ENCODE measurements around the gene CLCF1.
A peak's percentile ranks its signal among the peaks of the same experiment; 100 is the strongest.

CLCF1 gene

DNA sequence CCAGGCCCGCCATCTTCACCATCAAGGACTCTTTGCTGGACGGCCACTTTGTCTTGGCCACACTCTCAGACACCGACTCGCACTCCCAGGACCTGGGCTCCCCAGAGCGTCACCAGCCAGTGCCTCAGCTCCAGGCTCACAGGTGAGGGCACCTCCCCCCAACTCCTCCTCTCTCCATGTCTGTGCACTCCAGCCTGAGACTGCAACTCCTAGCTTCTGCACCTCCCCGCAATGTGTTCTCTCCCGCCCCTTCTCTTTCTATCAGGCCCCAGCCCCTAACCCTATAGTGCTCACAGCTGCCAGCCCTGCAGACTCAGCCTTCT lies 22.8 kb upstream of the CLCF1 start:
- no peak overlapping the region for H3K27ac ChIP-seq (ENCODE audit: low read depth, low read length)
- H3K9ac ChIP-seq (ENCODE audit: low read depth in 1 of 2, low read length in 2 of 2): no peak overlapping the region
- H3K9me3 ChIP-seq (ENCODE audit: control insufficient read depth in 1 of 2, low read length in 2 of 2): no peaks in the 10 kb centered on the region
- H3K4me3 ChIP-seq (ENCODE audit: low read depth in 1 of 2, low read length in 2 of 2): no peak overlapping the region
- peaks cover 21 to 35% of the 10 kb centered on the region in 2 donors for H3K4me1 ChIP-seq (ENCODE audit: control insufficient read depth in 1 of 2, insufficient read depth in 2 of 2, low read length in 2 of 2)
- H3K36me3 ChIP-seq (ENCODE audit: control insufficient read depth in 1 of 2, insufficient read depth in 2 of 2, low read length in 2 of 2): peaks cover 25 to 55% of the 10 kb centered on the region in 2 donors
- no peaks in the 10 kb centered on the region for H3K27me3 ChIP-seq (ENCODE audit: control insufficient read depth in 1 of 2, insufficient read depth in 2 of 2, low read length in 2 of 2)

DNA sequence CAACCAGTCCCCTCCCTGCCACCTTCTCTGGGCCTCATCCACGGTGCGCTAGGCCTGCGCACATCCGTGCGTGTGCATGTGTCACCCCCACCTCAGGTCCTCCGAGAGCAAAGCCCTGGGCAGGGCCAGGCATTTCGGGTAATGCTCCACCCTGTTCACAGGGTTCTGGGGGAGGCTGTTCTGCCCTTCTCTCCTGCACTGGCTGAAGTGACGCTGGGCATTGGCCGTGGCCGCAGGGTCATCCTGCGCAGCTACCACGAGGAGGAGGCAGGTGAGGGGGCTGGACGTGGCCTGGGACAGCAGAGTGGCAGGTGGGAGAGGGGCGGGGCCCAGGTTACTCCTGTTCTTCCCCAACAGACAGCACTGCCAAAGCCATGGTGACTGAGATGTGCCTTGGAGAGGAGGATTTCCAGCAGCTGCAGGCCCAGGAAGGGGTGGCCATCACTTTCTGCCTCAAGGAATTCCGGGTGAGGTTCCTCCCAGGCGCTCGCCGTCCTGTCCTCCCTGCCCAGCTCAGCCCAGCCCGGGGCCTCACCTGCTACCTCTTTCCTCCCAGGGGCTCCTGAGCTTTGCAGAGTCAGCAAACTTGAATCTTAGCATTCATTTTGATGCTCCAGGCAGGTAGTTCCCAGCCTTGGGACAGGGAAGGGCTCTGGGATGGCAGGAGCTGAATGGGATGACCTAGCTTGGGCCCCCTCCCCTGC lies 22.3 kb upstream of the CLCF1 start:
- no peak overlapping the region for H3K9ac ChIP-seq (ENCODE audit: low read depth in 1 of 2, low read length in 2 of 2)
- no peak overlapping the region for H3K4me3 ChIP-seq (ENCODE audit: low read depth in 1 of 2, low read length in 2 of 2)
- H3K27me3 ChIP-seq (ENCODE audit: control insufficient read depth in 1 of 2, insufficient read depth in 2 of 2, low read length in 2 of 2): no peaks in the 10 kb centered on the region
- peaks cover 25 to 55% of the 10 kb centered on the region in 2 donors for H3K36me3 ChIP-seq (ENCODE audit: control insufficient read depth in 1 of 2, insufficient read depth in 2 of 2, low read length in 2 of 2)
- no peaks in the 10 kb centered on the region for H3K9me3 ChIP-seq (ENCODE audit: control insufficient read depth in 1 of 2, low read length in 2 of 2)
- no peak overlapping the region for H3K27ac ChIP-seq (ENCODE audit: low read depth, low read length)
- H3K4me1 ChIP-seq (ENCODE audit: control insufficient read depth in 1 of 2, insufficient read depth in 2 of 2, low read length in 2 of 2): peaks cover 20 to 30% of the 10 kb centered on the region in 2 donors

DNA sequence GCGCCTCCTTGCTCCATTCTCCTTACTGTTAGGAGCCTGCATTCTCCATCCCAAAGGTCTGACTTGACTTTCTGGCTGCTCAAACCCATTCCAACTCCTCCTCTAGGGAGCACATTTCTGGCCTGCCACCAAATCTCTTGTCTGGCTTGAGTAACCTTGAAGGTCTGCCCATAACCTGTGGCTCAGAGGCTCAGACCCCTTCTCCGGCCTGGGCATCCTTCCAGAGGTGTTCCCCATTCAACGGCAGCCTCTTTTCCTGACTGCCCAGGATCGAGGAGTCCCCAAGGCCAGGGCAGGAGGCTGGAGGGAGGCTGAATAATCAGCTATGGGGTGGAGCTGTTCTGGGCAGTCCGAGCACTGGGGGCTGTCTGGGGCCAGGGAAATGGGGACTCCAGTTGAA lies 20.6 kb upstream of the CLCF1 start:
- Histone ChIP-seq H3K9ac (ENCODE audit: low read depth in 1 of 2, low read length in 2 of 2) (no peak overlapping the region), H3K36me3 (ENCODE audit: control insufficient read depth in 1 of 2, insufficient read depth in 2 of 2, low read length in 2 of 2) (peaks cover 18 to 49% of the 10 kb centered on the region in 2 donors), H3K27ac (ENCODE audit: low read depth, low read length) (no peak overlapping the region), H3K4me1 (ENCODE audit: control insufficient read depth in 1 of 2, insufficient read depth in 2 of 2, low read length in 2 of 2) (peaks cover 7 to 18% of the 10 kb centered on the region in 2 donors), H3K9me3 (ENCODE audit: control insufficient read depth in 1 of 2, low read length in 2 of 2) (no peaks in the 10 kb centered on the region), H3K27me3 (ENCODE audit: control insufficient read depth in 1 of 2, insufficient read depth in 2 of 2, low read length in 2 of 2) (no peaks in the 10 kb centered on the region), H3K4me3 (ENCODE audit: low read depth in 1 of 2, low read length in 2 of 2) (no peak overlapping the region)

DNA sequence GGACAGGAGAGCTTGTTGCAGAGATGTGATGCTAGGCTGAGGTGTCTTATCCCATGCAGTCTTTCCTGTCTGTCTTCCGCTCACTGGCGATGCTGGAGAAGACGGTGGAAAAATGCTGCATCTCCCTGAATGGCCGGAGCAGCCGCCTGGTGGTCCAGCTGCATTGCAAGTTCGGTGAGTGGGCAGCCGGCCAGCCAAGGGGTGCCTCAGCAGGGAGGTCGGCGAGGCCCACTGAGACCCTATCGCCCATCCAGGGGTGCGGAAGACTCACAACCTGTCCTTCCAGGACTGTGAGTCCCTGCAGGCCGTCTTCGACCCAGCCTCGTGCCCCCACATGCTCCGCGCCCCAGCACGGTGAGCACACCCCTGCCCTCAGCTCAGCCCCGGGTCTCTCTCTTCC lies 20.0 kb upstream of the CLCF1 start:
- H3K4me3 ChIP-seq (ENCODE audit: low read depth in 1 of 2, low read length in 2 of 2): no peak overlapping the region
- no peaks in the 10 kb centered on the region for H3K9me3 ChIP-seq (ENCODE audit: control insufficient read depth in 1 of 2, low read length in 2 of 2)
- H3K36me3 ChIP-seq (ENCODE audit: control insufficient read depth in 1 of 2, insufficient read depth in 2 of 2, low read length in 2 of 2): peaks cover 13 to 44% of the 10 kb centered on the region in 2 donors
- H3K27ac ChIP-seq (ENCODE audit: low read depth, low read length): no peak overlapping the region
- H3K27me3 ChIP-seq (ENCODE audit: control insufficient read depth in 1 of 2, insufficient read depth in 2 of 2, low read length in 2 of 2): no peaks in the 10 kb centered on the region
- H3K9ac ChIP-seq (ENCODE audit: low read depth in 1 of 2, low read length in 2 of 2): no peak overlapping the region
- H3K4me1 ChIP-seq (ENCODE audit: control insufficient read depth in 1 of 2, insufficient read depth in 2 of 2, low read length in 2 of 2): peaks cover 7 to 15% of the 10 kb centered on the region in 2 donors

DNA sequence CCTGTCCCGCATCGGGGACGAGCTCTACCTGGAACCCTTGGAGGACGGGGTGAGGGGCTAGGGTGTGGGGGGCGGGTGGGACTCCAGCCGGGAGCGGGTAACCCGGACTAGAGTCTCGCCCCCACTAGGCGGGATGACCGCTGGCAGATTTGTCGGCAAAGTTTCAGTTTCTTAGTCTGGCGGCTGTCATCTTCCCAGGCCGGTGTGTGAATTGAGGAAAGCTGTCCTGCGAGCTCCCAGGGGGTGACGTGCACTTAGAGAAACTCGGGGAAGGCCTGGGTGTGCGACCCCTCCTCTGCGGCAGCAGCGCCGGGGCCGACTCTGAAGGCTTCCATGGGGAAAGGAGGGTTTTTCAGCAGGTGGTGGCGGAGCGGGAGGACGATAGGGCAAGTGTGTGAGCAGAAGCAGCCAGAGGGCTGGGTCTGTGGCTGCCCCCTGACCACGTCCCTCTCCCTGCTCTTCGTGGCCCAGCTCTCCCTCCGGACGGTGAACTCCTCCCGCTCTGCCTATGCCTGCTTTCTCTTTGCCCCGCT lies 18.9 kb upstream of the CLCF1 start:
- H3K4me3 ChIP-seq (ENCODE audit: low read depth in 1 of 2, low read length in 2 of 2): peak overlapping the region; percentile 88 to 91
- peaks cover 7 to 11% of the 10 kb centered on the region in 2 donors for H3K4me1 ChIP-seq (ENCODE audit: control insufficient read depth in 1 of 2, insufficient read depth in 2 of 2, low read length in 2 of 2)
- peak overlapping the region; percentile 62 for H3K27ac ChIP-seq (ENCODE audit: low read depth, low read length)

DNA sequence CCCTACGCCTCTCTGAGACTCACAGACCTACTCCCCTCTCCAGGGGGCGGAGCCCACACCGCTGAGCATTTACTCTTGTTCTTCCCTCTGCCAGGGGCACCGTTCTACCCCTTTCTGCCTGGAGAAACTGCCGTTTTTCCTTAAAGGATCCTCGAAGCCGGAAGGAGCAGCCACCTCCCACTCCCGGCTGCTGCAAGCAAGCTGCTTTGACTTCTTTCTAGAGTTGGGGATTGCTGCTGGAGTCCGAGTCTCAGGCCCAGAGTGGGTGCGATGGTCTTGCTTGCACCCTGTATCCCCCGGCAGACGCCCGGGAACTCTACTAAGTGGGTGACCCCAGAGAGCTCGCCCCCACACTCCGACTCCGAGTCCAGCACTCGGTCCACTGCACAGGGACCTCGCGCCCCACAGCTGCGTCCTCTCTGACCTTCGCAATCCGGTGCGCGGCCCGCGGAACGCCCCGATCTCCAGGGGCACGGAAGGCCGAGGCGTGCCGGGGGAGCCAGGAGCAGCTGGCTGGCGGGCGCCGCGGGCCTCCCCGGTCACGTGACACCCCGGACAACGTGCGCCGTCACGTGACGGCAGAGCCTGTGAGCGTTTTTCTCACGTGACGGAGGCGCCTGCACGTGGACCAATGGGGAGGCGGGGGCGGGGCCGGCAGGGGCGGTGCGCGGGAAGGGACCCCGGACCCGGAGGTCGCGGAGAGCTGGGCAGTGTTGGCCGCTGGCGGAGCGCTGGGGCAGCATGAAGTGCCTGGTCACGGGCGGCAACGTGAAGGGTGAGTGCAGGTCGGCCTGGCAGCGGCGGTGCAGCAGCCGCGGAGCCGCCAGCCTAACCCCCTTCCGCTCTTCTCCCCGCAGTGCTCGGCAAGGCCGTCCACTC lies 18.1 kb upstream of the CLCF1 start, which contains the start of gene RAD9A:
TSS of gene RAD9A (plus strand) at position 683 of the 879 bp plus-strand sequence. CDS start at position 742, 59 bp downstream.
- Histone ChIP-seq H3K9ac (ENCODE audit: low read depth in 1 of 2, low read length in 2 of 2) (peak within 1 kb of the TSS; percentile 88 to 91), H3K9me3 (ENCODE audit: control insufficient read depth in 1 of 2, low read length in 2 of 2) (no peaks in the 10 kb centered on the region), H3K27me3 (ENCODE audit: control insufficient read depth in 1 of 2, insufficient read depth in 2 of 2, low read length in 2 of 2) (no peaks in the 10 kb centered on the region), H3K4me3 (ENCODE audit: low read depth in 1 of 2, low read length in 2 of 2) (peak within 1 kb of the TSS; percentile 88 to 91), H3K36me3 (ENCODE audit: control insufficient read depth in 1 of 2, insufficient read depth in 2 of 2, low read length in 2 of 2) (peaks cover 0 to 27% of the 10 kb centered on the region in 2 donors), H3K27ac (ENCODE audit: low read depth, low read length) (peak within 1 kb of the TSS; percentile 64), H3K4me1 (ENCODE audit: control insufficient read depth in 1 of 2, insufficient read depth in 2 of 2, low read length in 2 of 2) (peaks cover 7 to 11% of the 10 kb centered on the region in 2 donors)

More for the DNA sequence above, 18.9 kb upstream of the CLCF1 start:
- Histone ChIP-seq H3K36me3 (ENCODE audit: control insufficient read depth in 1 of 2, insufficient read depth in 2 of 2, low read length in 2 of 2) (peaks cover 3 to 32% of the 10 kb centered on the region in 2 donors), H3K9ac (ENCODE audit: low read depth in 1 of 2, low read length in 2 of 2) (peak overlapping the region; percentile 55 to 88), H3K27me3 (ENCODE audit: control insufficient read depth in 1 of 2, insufficient read depth in 2 of 2, low read length in 2 of 2) (no peaks in the 10 kb centered on the region), H3K9me3 (ENCODE audit: control insufficient read depth in 1 of 2, low read length in 2 of 2) (no peaks in the 10 kb centered on the region)

DNA sequence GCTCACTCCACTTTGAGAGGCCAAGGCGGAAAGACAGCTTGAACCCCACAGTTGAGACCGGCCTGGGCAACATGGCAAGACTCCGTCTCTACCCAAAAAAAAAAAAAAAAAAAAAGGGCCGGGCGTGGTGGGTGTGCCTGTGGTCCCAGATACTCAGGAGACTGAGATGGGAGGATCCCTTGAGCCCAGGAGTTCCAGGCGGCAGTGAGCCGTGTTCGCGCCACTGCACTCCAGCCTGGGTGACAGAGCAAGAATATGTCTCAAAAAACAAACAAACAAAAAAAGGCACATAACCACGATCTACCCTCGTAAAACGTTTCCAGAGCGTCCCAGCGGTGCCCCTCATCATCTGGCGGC lies 17.5 kb upstream of the CLCF1 start:
- H3K9ac ChIP-seq (ENCODE audit: low read depth in 1 of 2, low read length in 2 of 2): peak overlapping the region; percentile 88 to 91
- H3K4me3 ChIP-seq (ENCODE audit: low read depth in 1 of 2, low read length in 2 of 2): peak overlapping the region; percentile 88 to 91
- H3K36me3 ChIP-seq (ENCODE audit: control insufficient read depth in 1 of 2, insufficient read depth in 2 of 2, low read length in 2 of 2): peaks cover 0 to 22% of the 10 kb centered on the region in 2 donors
- H3K27ac ChIP-seq (ENCODE audit: low read depth, low read length): peak overlapping the region; percentile 64
- H3K4me1 ChIP-seq (ENCODE audit: control insufficient read depth in 1 of 2, insufficient read depth in 2 of 2, low read length in 2 of 2): peaks cover 7 to 11% of the 10 kb centered on the region in 2 donors
- H3K9me3 ChIP-seq (ENCODE audit: control insufficient read depth in 1 of 2, low read length in 2 of 2): no peaks in the 10 kb centered on the region
- H3K27me3 ChIP-seq (ENCODE audit: control insufficient read depth in 1 of 2, insufficient read depth in 2 of 2, low read length in 2 of 2): no peaks in the 10 kb centered on the region

DNA sequence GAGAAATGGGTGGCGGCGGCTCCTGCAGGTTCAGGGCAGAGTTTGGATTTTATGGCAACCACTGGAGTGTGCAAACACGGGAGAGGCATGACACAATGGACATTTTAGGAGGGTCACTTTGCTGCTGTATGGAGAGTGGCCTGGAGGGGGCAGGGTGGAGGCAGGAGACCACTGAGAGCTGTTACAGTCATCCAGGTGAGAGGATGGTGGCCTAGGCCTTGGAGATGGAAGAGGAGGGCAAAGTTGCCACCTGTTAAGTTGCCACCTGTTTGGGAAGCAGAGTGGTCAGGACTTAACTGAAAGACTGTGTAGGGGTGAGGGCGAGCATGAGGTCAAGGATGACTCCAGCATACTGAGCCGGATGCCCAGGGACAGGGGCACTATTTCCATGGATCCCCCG lies 16.1 kb upstream of the CLCF1 start:
- no peaks in the 10 kb centered on the region for H3K9me3 ChIP-seq (ENCODE audit: control insufficient read depth in 1 of 2, low read length in 2 of 2)
- peaks cover 7 to 11% of the 10 kb centered on the region in 2 donors for H3K4me1 ChIP-seq (ENCODE audit: control insufficient read depth in 1 of 2, insufficient read depth in 2 of 2, low read length in 2 of 2)
- no peak overlapping the region for H3K9ac ChIP-seq (ENCODE audit: low read depth in 1 of 2, low read length in 2 of 2)
- H3K27ac ChIP-seq (ENCODE audit: low read depth, low read length): no peak overlapping the region
- peaks cover 0 to 6% of the 10 kb centered on the region in 2 donors for H3K27me3 ChIP-seq (ENCODE audit: control insufficient read depth in 1 of 2, insufficient read depth in 2 of 2, low read length in 2 of 2)
- H3K4me3 ChIP-seq (ENCODE audit: low read depth in 1 of 2, low read length in 2 of 2): no peak overlapping the region
- peaks cover 0 to 12% of the 10 kb centered on the region in 2 donors for H3K36me3 ChIP-seq (ENCODE audit: control insufficient read depth in 1 of 2, insufficient read depth in 2 of 2, low read length in 2 of 2)

DNA sequence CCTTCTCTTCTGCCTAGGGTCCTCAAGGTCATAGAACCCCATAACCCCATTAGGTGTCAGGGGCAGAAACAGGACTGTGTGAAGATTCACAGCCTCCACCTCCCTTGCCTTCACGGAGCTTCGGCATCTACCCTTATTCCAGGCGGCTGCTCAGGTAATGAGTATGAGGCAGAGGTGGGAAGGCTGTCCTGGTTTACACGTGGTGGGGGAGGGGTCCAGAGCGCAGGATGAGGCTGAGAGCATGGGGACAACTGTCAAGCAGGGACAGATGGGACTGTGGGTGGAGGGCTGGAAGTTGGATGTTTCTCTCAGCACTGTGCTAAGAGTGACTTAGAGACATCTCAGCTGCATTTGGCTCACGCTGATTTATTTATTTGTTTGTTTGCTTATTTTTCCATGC lies 14.1 kb upstream of the CLCF1 start:
- Histone ChIP-seq H3K4me3 (ENCODE audit: low read depth in 1 of 2, low read length in 2 of 2) (no peak overlapping the region), H3K27ac (ENCODE audit: low read depth, low read length) (no peak overlapping the region), H3K36me3 (ENCODE audit: control insufficient read depth in 1 of 2, insufficient read depth in 2 of 2, low read length in 2 of 2) (no peaks in the 10 kb centered on the region), H3K9ac (ENCODE audit: low read depth in 1 of 2, low read length in 2 of 2) (no peak overlapping the region), H3K27me3 (ENCODE audit: control insufficient read depth in 1 of 2, insufficient read depth in 2 of 2, low read length in 2 of 2) (peaks cover 0 to 6% of the 10 kb centered on the region in 2 donors), H3K9me3 (ENCODE audit: control insufficient read depth in 1 of 2, low read length in 2 of 2) (no peaks in the 10 kb centered on the region), H3K4me1 (ENCODE audit: control insufficient read depth in 1 of 2, insufficient read depth in 2 of 2, low read length in 2 of 2) (peaks cover 3 to 9% of the 10 kb centered on the region in 2 donors)

DNA sequence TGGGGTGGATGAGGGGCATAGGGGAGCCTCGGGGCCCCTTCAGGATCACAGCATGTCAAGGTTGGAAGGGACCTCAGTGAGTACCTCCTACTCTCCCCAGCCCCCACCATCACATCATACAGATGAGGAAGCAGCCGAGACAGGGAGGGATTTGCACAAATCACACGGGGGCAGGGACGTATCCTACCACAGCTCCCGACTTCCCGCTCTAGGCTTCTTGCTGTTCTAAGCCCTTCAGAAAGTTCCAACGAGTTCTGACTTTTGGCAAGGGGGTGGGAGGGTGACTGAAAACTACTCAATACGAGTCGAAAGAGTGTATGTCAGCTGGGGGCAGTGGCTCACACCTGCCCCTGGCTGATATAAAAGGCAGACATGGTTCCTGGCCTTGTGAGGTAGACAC lies 13.7 kb upstream of the CLCF1 start:
- Histone ChIP-seq H3K36me3 (ENCODE audit: control insufficient read depth in 1 of 2, insufficient read depth in 2 of 2, low read length in 2 of 2) (no peaks in the 10 kb centered on the region), H3K4me3 (ENCODE audit: low read depth in 1 of 2, low read length in 2 of 2) (no peak overlapping the region), H3K27ac (ENCODE audit: low read depth, low read length) (no peak overlapping the region), H3K9me3 (ENCODE audit: control insufficient read depth in 1 of 2, low read length in 2 of 2) (no peaks in the 10 kb centered on the region), H3K9ac (ENCODE audit: low read depth in 1 of 2, low read length in 2 of 2) (no peak overlapping the region), H3K4me1 (ENCODE audit: control insufficient read depth in 1 of 2, insufficient read depth in 2 of 2, low read length in 2 of 2) (peaks cover 0 to 10% of the 10 kb centered on the region in 2 donors), H3K27me3 (ENCODE audit: control insufficient read depth in 1 of 2, insufficient read depth in 2 of 2, low read length in 2 of 2) (peaks cover 0 to 6% of the 10 kb centered on the region in 2 donors)
